GM10266 (cell line): ENCODE results near the gene MTIF3.

Experiments used
- DNase-seq: peaks from one replicate; pipeline ENCODE4 v3.0.0; 2012; ENCODE audit errors: extremely low spot score
- CTCF ChIP-seq: IDR thresholded peaks from 2 replicates; pipeline ENCODE4 v1.5.1; 2012; ENCODE audit warnings: mild to moderate bottlenecking, low read depth; ENCODE audit not compliant: control insufficient read depth, insufficient read depth; ENCODE audit errors: missing control alignments

The MTIF3 gene

GRCh38 chr13:27389891-27390290, 60.5 kb downstream of the MTIF3 start:
- DNase-seq, result no peak
- TF ChIP-seq CTCF, result no peak

- no peak for TF ChIP-seq CTCF
- DNase-seq, result no peak
Measured at GRCh38 chr13:27388241-27388640, 62.1 kb downstream of the MTIF3 start.
